GM21381 (cell line): ENCODE data around the gene FOXD3.

Experiments used
- ATAC-seq: cut with Tn5 transposase; IDR thresholded peaks from one replicate; pipeline ENCODE4 v1.9.1; 2021; ENCODE audit warnings: mild to moderate bottlenecking, moderate library complexity; ENCODE audit not compliant: unreplicated experiment

The FOXD3 gene

DNA sequence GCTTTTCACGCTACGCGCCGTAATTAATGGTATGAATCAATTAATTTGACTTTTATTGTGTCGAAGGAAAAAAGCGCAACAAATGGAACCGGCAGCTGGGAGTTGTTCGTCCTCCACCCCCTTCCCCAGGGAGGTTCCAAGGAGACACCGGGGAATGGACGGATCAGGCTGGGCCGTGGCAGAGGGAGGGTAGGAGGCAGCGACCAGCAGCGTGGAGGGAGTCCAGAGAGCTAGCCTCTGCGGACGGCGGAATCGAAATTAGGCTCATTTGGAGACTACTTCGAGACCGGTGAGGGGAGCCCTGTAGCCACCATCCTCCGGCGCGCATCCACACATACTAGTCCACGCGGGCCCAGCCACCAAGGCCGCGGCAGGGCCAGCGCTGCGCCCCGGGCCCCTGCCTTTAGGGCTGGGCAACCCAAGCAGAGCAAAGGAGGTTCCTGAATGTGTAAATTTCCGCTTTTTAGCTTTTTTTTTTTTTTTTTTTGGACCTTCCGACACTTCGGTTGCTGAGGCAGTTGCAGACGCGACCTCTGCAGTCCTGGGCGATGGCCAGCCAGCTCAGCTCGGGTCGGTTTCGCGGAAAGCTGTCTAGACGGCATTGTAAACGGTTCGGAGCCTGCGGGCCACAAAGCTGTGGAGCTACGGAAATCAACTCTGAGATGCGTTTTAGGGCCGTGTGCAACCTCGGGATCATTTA lies 2.2 kb upstream of the FOXD3 start:
- no peak for ATAC-seq

DNA sequence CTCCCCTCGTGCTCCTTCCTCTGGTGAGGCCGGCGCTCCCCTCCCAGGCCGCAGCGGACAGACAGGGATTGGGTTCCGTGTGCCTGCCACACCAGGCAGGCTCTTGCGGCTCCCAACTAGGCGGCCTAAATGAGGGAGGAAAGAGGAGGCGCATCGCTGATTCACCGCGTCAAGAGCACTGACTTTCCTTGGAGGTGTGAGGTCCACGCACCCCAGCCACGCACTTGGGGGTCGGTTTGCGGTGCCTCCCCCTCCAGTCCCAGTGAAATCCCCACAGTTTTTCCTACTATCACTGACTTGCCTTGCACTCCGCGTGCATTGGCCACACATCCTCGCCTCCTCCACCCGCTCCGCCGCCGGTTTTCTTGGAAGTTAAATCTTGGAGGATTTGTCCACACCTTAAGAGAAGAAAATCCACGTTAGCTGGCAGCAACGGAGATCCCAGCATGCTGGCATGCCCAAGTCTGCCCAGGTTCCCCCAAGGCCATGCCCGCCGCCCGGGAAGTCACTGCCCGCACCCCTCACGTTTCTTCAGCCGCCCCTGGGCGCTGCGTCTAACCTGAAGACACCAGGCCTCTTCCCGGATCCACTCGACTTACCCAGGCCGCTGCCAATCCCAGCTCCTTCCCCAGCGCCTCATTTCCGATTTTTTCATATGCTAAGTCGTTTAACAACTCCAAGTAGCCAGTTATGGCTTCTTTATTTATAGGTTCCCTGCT lies 1.1 kb upstream of the FOXD3 start:
- ATAC-seq = no peak

DNA sequence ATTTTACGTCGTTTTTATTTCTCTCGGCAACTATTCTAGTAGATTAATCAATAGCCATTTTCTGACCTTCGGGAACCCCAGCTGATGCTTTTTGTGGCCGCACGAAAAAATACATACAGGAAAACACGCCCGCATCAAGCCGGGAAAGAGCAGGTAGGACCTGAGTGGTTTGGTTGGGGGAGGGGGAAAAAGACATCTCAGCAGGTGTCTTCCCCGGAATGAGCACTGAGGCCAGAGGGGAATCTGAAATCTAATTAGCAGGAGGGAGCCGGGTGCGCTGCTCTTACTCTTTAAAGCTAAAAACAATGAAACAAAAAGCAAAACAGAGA lies 618 bp upstream of the FOXD3 start:
- no peak for ATAC-seq

DNA sequence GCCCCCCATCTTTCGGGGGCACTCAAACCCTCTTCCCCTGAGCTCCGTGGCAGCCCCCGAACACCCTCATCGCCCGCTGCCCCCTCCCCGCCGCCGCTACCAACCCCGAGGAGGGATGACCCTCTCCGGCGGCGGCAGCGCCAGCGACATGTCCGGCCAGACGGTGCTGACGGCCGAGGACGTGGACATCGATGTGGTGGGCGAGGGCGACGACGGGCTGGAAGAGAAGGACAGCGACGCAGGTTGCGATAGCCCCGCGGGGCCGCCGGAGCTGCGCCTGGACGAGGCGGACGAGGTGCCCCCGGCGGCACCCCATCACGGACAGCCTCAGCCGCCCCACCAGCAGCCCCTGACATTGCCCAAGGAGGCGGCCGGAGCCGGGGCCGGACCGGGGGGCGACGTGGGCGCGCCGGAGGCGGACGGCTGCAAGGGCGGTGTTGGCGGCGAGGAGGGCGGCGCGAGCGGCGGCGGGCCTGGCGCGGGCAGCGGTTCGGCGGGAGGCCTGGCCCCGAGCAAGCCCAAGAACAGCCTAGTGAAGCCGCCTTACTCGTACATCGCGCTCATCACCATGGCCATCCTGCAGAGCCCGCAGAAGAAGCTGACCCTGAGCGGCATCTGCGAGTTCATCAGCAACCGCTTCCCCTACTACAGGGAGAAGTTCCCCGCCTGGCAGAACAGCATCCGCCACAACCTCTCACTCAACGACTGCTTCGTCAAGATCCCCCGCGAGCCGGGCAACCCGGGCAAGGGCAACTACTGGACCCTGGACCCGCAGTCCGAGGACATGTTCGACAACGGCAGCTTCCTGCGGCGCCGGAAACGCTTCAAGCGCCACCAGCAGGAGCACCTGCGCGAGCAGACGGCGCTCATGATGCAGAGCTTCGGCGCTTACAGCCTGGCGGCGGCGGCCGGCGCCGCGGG lies 837 bp downstream of the FOXD3 start:
- ATAC-seq = no peak

DNA sequence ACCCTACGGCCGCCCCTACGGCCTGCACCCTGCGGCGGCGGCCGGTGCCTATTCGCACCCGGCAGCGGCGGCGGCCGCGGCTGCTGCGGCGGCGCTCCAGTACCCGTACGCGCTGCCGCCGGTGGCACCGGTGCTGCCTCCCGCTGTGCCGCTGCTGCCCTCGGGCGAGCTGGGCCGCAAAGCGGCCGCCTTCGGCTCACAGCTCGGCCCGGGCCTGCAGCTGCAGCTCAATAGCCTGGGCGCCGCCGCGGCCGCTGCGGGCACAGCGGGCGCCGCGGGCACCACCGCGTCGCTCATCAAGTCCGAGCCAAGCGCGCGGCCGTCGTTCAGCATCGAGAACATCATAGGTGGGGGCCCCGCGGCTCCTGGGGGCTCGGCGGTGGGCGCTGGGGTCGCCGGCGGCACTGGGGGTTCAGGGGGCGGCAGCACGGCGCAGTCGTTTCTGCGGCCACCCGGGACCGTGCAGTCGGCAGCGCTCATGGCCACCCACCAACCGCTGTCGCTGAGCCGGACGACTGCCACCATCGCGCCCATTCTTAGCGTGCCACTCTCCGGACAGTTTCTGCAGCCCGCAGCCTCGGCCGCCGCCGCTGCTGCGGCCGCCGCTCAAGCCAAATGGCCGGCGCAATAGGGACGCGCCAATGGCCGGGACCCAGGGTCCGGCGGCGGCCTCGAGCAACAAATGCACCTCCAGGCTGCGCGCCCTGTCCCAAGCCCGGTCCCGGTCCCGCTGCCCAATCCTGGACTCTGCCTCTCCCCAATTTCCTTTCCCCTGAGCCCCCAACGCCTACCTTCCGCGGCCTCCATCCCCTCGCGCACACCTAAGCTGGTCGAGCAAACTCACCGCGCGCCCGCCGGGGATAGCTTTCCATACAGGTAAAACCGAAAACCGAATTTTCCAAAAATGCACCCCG lies 1.8 kb downstream of the FOXD3 start:
- no peak for ATAC-seq

DNA sequence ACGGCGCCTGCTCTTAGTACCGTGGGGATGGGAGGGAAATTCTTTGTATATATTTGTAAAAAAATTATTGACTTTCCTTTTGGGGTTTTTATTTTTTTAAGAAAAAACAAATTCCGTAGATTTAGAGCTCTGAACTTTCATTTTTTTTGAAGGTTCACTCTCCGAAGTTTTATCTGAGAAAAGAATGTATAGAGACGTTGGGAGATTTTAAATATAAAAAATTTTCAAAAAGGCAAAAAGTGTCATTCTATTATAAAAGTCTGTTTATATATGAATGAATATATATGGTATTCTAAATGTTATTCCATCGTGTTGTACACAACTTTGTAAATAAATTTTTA lies 2.4 kb downstream of the FOXD3 start:
- ATAC-seq = no peak

DNA sequence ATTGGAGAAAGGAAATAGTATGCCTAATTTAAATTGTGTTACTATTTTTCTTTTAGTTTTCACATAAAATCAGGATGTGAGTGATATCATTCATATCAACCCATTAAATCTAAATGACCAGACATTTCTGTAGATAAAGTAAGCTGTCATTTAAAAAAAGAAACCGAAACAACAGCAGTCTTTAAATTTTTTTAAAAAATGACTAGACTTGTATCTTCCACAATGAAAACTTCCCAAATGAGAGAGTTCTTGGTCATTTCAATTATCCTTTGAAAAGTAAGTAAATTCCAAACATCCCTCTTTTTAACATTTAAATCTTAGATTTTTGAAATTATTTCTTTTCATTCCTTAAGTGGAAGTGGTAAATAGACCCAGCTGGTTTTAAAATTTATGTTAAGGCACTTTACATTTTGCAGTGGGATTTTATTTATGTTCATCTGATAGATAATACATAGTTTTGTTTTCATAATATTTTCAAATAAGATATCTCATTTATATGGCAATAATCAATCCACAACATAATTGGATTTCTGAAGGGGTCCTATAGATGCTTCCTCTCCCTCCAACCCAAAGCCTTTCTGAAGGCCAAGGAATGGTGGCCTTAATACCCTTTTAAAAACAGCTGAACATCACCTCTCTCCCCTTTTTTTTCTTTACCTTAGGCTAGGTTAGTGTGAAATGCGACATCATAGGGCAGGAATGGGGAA lies 3.1 kb downstream of the FOXD3 start:
- no peak for ATAC-seq

DNA sequence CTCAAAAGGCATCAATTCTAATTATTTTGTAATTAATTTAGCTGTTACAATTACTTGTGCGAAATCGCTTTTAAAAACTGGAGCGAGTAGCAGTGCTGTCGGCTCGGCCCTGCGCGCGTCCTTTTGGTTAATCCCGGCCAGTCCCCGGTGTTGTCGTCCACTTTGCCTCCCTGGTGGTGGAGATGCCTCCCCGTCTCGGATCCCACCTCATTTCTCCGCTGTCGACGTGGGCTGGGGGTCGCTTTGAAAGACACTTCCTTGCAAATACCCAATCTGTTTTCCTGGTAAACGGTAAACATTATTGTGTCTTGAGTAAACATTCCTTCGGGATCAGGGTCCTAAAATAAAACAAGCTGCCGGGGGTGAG lies 3.7 kb downstream of the FOXD3 start:
- ATAC-seq = no peak

DNA sequence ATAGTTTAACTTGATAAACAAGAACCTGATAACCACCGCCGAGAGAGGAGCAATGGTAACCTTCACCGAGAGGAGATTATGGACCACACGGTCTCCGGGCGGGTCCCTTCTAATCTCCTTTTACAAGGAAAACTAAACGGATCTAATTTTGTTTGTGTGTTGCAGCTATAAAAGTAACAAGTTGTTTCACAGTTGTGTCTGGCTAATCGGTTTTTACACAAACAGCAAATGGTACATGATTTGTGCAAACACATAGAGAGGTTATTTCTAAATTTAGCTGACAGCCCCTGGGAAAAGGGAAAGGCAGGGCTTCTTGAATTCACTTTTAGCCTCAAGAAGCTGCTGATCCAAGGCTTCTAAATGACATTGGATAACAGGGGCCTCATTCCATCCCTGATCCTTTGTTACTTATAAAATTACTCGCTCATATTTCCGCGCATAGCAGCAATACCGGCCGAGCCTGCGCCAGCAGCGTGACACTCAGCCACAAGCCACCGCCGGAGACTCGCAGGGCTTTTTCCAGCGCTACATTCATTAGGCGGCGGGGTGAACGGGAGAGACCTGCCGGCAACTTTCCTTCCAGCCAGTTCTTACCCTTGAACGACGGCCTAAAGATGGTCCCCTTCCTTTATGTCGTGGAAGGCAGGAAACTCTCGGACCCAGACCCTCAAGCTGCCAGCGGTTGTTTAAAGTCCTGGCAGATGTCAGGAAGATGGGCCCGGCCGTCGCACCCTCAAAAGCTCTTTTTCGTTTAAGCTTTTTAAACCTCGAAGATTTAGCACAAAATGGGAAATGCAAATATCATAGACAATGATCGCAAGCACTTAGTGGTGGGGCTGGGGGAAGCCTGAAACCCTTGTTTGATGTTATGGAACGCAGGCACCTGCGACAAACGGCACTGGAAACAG lies 4.4 kb downstream of the FOXD3 start:
- no peak for ATAC-seq

DNA sequence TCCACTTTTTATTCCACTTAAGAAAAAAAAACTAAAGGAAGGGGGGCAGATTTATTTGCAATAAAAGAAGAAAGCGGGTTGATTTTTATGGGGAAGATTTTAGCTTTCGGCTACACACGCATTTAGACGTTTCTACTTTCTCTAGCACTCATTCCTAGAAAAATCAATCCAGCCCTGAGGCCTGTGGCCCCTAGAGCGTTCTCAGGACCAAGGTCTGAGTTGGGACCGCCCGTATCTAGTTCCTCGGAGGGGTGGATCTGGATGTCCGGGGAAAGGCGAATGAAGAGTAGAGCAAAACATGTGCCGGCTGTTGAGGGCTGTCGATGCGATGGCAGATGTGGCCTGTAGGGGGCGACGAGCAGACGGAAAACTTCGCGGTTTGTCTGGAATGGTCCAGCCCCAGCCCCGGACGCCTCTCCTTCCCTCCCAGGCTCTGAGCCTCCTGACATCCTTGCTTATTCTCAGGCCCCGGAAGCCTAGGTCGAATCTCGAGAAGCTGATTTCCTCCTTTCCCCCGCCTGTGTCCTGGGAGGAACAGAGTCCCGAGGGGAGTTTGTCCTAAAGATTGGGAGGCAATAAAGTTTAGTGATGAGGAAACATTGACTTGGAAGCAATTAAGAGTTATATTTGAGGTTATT lies 5.2 kb downstream of the FOXD3 start:
- ATAC-seq = peak; percentile 43

DNA sequence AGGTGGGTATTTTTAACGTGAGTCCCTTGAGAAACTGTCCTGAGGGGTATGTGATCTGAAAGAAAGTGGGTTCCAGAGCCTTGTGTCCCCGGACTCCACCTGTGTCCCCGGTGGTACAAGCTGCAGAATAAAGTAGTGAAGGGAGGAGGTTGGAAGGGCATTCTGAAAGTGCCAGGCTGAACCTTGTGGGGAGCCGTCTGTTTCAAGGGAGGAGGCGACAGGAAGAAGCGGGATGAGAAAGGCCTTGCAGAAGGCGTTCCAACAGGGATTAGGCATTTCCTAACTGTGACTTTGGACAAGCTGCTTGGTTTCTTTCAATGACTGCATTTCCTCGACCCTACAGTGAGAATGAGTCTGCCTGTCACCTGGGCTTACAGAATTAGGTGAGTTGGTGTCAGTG lies 5.8 kb downstream of the FOXD3 start:
- ATAC-seq = no peak

DNA sequence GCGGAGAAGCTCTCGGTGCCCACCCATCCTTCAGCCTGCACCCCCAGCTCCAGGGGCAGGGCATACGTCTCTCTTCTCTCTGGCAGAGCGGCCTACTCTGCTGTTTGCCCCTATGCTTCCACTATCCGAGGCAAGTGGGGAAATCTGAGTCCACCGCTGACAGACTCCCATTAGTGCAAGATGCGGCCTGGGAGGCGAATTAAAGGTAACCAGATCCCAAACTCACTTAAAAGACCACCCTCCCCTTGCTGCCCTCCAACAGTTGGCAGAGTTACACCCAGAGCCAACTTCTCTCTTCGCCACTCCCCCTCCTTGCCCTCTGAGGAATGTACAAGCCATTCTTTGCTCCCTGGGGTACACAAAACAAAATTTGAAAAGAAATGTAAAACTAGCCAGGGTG lies 6.4 kb downstream of the FOXD3 start:
- no peak for ATAC-seq

DNA sequence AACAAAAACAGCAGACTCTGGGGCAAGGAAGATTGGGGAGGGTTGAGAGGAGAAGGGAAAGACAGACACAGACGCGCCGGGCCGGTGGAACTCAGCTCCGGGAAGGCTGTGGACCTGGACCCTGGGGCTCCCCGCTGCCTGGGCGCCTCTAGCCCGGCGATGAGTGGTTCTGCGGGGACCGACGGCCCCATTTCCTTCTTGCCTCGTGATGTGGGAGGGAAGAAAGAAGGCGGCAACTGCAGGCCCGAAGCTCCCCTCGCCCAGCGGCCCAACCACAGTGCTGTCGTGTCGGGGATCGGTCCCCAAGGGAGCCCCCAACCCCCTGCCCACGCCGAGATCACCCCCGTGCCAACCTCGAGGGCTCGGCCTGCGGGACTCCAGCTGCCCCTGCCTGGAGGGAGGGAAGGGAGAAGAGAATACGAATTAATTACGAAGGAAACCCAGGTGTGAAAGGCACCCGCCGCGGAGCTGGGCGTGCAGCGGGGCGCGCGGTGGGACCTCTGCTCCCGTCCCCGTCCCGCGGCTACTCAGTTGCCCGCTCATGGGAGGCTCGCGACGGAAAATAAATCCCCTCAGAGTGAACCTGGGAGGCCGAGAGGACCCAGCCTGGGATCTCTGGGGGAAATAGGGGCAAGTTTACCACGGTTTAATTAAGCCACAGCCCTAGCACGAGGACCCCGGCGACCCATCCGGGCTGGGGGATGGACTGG lies 7.4 kb downstream of the FOXD3 start:
- ATAC-seq = no peak

DNA sequence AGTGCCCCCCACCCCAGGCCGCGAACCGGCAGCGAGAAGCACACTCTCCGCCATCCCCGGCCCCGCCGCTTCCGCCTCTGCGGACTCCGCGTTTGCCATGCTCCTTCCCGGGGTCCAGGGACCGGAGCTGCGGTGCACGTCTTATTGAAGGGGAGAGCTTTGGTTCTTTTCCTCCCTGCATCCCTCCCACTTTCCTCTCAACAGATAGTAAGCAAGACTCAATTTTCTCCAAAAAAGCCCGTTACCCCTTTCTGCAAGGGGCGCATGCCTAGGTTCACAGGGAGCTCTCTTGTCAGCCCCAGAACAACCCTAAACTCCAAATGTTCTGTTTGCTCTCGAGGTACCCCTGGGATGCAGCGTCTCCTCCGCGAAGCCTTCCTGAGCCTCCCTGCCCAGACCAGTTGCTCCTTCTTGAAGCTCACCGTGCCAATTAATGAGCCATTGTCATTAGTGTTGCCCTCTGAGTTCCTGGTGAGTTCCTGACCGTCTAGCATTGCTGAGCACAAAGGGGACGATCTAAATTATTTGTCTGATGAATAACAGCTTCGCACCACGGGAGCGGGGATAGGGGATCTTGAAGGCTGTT lies 8.1 kb downstream of the FOXD3 start:
- ATAC-seq = no peak

DNA sequence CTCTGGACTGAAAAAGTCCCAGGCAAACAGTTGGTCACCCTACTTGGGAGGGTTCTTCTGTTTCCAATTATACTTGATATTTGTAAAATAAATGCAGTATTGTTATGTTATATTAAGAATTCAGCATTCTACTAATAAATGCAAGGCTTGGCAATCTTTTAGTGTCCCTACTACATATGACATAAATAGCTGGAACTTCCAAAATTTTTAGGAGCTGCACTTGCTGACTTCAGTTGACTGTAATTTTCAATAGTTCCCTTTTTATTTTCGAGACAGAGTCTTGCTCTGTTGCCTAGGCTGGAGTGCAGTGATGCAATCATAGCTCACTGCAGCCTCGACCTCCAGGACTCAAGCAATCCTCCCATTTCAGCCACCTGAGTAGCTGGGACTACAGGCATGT lies 20.0 kb downstream of the FOXD3 start:
- ATAC-seq = no peak

DNA sequence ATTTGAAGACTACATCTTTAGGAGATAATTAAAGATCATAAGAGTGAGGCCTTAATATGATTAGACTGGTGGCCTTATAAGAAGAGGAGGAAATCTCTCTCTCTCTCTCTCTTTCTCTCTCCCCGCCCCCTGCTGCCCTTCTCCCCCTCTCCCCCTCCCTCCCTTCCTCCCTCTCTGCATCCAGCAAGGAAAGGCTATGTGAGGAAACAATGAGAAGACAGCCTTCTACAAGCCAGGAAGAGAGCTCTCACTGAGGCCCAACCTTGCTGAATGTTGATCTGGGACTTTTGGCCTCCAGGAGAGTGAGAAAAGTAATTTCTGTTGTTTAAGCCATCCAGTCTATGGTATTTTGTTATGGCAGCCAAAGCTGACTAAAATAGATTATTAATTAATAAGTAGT lies 21.6 kb downstream of the FOXD3 start:
- ATAC-seq = no peak

DNA sequence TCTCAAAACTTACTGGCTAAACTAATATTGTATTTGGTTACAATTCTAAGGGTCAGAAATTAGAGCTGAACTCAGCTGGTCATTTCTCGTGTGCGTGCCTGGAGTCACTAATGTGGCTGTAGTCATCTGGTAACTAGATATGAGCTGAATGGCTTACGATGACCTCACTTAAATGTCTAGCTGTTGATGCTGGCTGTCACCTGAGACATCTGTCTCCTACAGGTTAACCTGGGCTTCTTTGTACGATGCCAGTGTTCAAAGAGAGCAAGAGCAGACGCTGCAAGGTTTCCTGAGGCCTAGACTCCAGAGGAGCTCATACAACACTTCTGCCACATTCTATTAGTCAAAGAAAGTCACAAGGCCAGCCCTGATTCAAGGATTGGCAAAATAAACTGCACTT lies 28.0 kb downstream of the FOXD3 start:
- ATAC-seq = no peak

DNA sequence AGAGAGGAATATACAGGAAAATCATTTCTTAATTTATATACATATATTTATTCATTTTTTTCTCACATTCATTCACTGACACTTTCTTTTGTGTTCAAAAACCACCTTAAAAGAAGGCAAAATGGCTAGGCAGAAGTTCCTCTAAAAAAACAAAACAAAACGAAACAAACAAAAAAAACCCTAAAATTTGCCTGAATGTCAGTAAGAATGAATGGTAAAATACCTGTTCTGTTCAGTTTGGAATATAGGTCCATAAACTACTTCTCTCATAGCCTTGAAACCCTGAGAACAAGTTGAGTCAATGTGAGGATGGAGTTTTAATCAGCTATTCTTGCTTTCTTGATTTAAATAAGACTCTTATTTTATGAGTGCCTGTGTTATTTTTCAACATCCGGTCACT lies 30.4 kb downstream of the FOXD3 start:
- no peak for ATAC-seq
